IMR-90 (cell line): ENCODE results near the gene SHB. TPM values are rescaled to one million over a fixed set of nuclear protein-coding genes. Genes with fewer than 3 reads are reported as not detected.

ENCODE experiments used
- ATAC-seq: fragments of 200-7000 bp; cut with Tn5 transposase; 2 replicates; pipeline ENCODE4 v1.9.1; 2020; ENCODE audit warnings: low read depth, mild to moderate bottlenecking, moderate library complexity
- BruUV-seq: library from RNA; stranded (reverse); fragments of 400-500 nt; replicated peaks from 2 replicates; lab custom pipeline; 2021; lab: Mats Ljungman, UMichigan
- CTCF ChIA-PET: fragments of 300-600 bp; formaldehyde crosslinking; extraction: SDS; loops from one replicate; lab custom pipeline; 2021; ENCODE audit warnings: antibody characterized with exemption; lab: Yijun Ruan, JAX
- POLR2A ChIA-PET: fragments of 300-600 bp; sonication (Branson Sonifier 250); formaldehyde crosslinking; loops from one replicate; lab custom pipeline; 2022; ENCODE audit warnings: antibody characterized with exemption; ENCODE audit not compliant: unreplicated experiment; lab: Charles Lee
- DNase-seq: peaks from one replicate; pipeline ENCODE4 v3.0.0; 2013
- H2AFZ ChIP-seq: replicated peaks from 2 replicates; pipeline ENCODE3; 2013; ENCODE audit warnings: low read length, mild to moderate bottlenecking; ENCODE audit not compliant: poor library complexity
- H2AK5ac ChIP-seq: 2 replicates; pipeline ENCODE4 v1.6.1; 2013; ENCODE audit warnings: low read depth, low read length, inconsistent platforms
- H2AK9ac ChIP-seq: replicated peaks from 2 replicates; pipeline ENCODE3; 2013; ENCODE audit warnings: mild to moderate bottlenecking, low read depth, low read length, moderate library complexity; ENCODE audit not compliant: poor library complexity
- H2BK120ac ChIP-seq: 2 replicates; pipeline ENCODE4 v1.6.1; 2013; ENCODE audit warnings: low read depth, low read length, inconsistent platforms
- H2BK15ac ChIP-seq: 3 replicates; pipeline ENCODE4 v1.6.1; 2013; ENCODE audit warnings: low read depth, low read length, inconsistent platforms
- H2BK20ac ChIP-seq: 2 replicates; pipeline ENCODE4 v1.6.1; 2013; ENCODE audit warnings: low read depth, mild to moderate bottlenecking, inconsistent platforms, low read length, moderate library complexity
- H2BK5ac ChIP-seq: 2 replicates; pipeline ENCODE4 v1.6.1; 2013; ENCODE audit warnings: mild to moderate bottlenecking, low read depth, low read length, inconsistent platforms; ENCODE audit not compliant: poor library complexity, severe bottlenecking
- H3K14ac ChIP-seq: replicated peaks from 2 replicates; pipeline ENCODE4 v1.6.1; 2013; ENCODE audit warnings: low read depth, low read length, inconsistent platforms
- H3K18ac ChIP-seq: 2 replicates; pipeline ENCODE4 v1.6.1; 2013; ENCODE audit warnings: low read depth, low read length, control low read depth
- H3K23ac ChIP-seq: 2 replicates; pipeline ENCODE4 v1.6.1; 2013; ENCODE audit warnings: low read depth, low read length, inconsistent platforms
- H3K27ac ChIP-seq: 2 replicates; pipeline ENCODE4 v1.5.1; 2013; ENCODE audit warnings: mild to moderate bottlenecking, control low read depth, low read length; ENCODE audit not compliant: insufficient read depth
- H3K27me3 ChIP-seq: 2 replicates; pipeline ENCODE4 v1.6.1; 2013; ENCODE audit warnings: low read length; ENCODE audit not compliant: control insufficient read depth, insufficient read depth
- H3K36me3 ChIP-seq: 2 replicates; pipeline ENCODE4 v1.6.1; 2013; ENCODE audit warnings: low read length, mixed read lengths; ENCODE audit not compliant: control insufficient read depth, insufficient read depth
- H3K4ac ChIP-seq: 2 replicates; pipeline ENCODE4 v1.6.1; 2013; ENCODE audit warnings: low read depth, low read length, inconsistent platforms
- H3K4me1 ChIP-seq: 2 replicates; pipeline ENCODE4 v1.6.1; 2013; ENCODE audit warnings: low read length, mixed read lengths; ENCODE audit not compliant: control insufficient read depth, insufficient read depth
- H3K4me2 ChIP-seq: 2 replicates; pipeline ENCODE4 v1.6.1; 2013; ENCODE audit warnings: low read depth, mild to moderate bottlenecking, control low read depth, low read length, moderate library complexity
- H3K4me3 ChIP-seq: 2 replicates; pipeline ENCODE4 v1.5.1; 2013; ENCODE audit warnings: low read depth, mild to moderate bottlenecking, control low read depth, low read length, moderate library complexity; ENCODE audit not compliant: insufficient read depth
- H3K56ac ChIP-seq: 2 replicates; pipeline ENCODE4 v1.6.1; 2013; ENCODE audit warnings: low read length, inconsistent platforms; ENCODE audit not compliant: insufficient read depth; ENCODE audit errors: extremely low read depth
- H3K79me1 ChIP-seq, 2 experiments: 2 replicates each; pipeline ENCODE4 v1.6.1; 2013; ENCODE audit warnings: low read length in 2 of 2, inconsistent platforms in 1 of 2, low read depth in 1 of 2
- H3K9ac ChIP-seq: 2 replicates; pipeline ENCODE4 v1.6.1; 2013; ENCODE audit warnings: low read depth, low read length, control low read depth
- H3K9me1 ChIP-seq: 2 replicates; pipeline ENCODE4 v1.6.1; 2013; ENCODE audit warnings: low read length, inconsistent platforms; ENCODE audit not compliant: insufficient read depth
- H3K9me3 ChIP-seq: 2 replicates; pipeline ENCODE4 v1.6.1; 2013; ENCODE audit warnings: low read length; ENCODE audit not compliant: control insufficient read depth, insufficient read depth
- H4K20me1 ChIP-seq: 2 replicates; pipeline ENCODE4 v1.6.1; 2013; ENCODE audit warnings: low read length, inconsistent platforms; ENCODE audit not compliant: insufficient read depth
- H4K5ac ChIP-seq: 2 replicates; pipeline ENCODE4 v1.6.1; 2013; ENCODE audit warnings: mild to moderate bottlenecking, low read depth, low read length, control low read depth
- H4K8ac ChIP-seq, 2 experiments: 2 replicates each; pipeline ENCODE4 v1.6.1; 2013; ENCODE audit warnings: low read depth in 2 of 2, low read length in 2 of 2, control low read depth in 1 of 2, inconsistent platforms in 1 of 2
- H4K91ac ChIP-seq: 2 replicates; pipeline ENCODE4 v1.6.1; 2013; ENCODE audit warnings: low read depth, low read length, inconsistent platforms; ENCODE audit not compliant: insufficient read depth
- BHLHE40 ChIP-seq: fragments of 150-350 bp; IDR thresholded peaks from 2 replicates; pipeline ENCODE4 v1.6.1; 2016; ENCODE audit warnings: mild to moderate bottlenecking, low read depth, low read length
- CEBPB ChIP-seq: IDR thresholded peaks from 2 replicates; pipeline ENCODE4 v1.6.1; 2012; ENCODE audit warnings: low read depth, low read length, improper control_type of control experiment
- CHD1 ChIP-seq: IDR thresholded peaks from 2 replicates; pipeline ENCODE4 v1.6.1; 2012; ENCODE audit warnings: low read depth, low read length, improper control_type of control experiment
- CTCF ChIP-seq: conservative IDR thresholded peaks from 2 replicates; pipeline ENCODE4 v1.5.1; 2012; ENCODE audit warnings: mild to moderate bottlenecking, low read depth, low read length, improper control_type of control experiment
- ELK1 ChIP-seq: fragments of 150-350 bp; IDR thresholded peaks from 2 replicates; pipeline ENCODE4 v1.6.1; 2016; ENCODE audit warnings: low read depth, mild to moderate bottlenecking, low read length, moderate library complexity, borderline replicate concordance
- FOS ChIP-seq: fragments of 150-350 bp; IDR thresholded peaks from 2 replicates; pipeline ENCODE4 v1.6.1; 2016; ENCODE audit warnings: low read depth, low read length
- MAFK ChIP-seq: IDR thresholded peaks from 2 replicates; pipeline ENCODE4 v1.6.1; 2012; ENCODE audit warnings: low read depth, low read length, improper control_type of control experiment
- MAZ ChIP-seq: IDR thresholded peaks from 2 replicates; pipeline ENCODE4 v1.6.1; 2012; ENCODE audit warnings: low read depth, mild to moderate bottlenecking, low read length, improper control_type of control experiment, moderate library complexity, borderline replicate concordance
- MXI1 ChIP-seq: IDR thresholded peaks from 2 replicates; pipeline ENCODE4 v1.6.1; 2012; ENCODE audit warnings: low read depth, mild to moderate bottlenecking, low read length, moderate library complexity, borderline replicate concordance
- NFE2L2 ChIP-seq: fragments of 150-350 bp; IDR thresholded peaks from 2 replicates; pipeline ENCODE4 v1.6.1; 2016; ENCODE audit warnings: low read depth, mild to moderate bottlenecking, low read length
- POLR2A ChIP-seq: IDR thresholded peaks from 2 replicates; pipeline ENCODE4 v1.6.1; 2012; ENCODE audit warnings: mild to moderate bottlenecking, low read depth, low read length
- RAD21 ChIP-seq: IDR thresholded peaks from 2 replicates; pipeline ENCODE4 v1.6.1; 2012; ENCODE audit warnings: low read length, improper control_type of control experiment
- RCOR1 ChIP-seq: IDR thresholded peaks from 2 replicates; pipeline ENCODE4 v1.6.1; 2012; ENCODE audit warnings: mild to moderate bottlenecking, low read length, improper control_type of control experiment; ENCODE audit not compliant: insufficient replicate concordance
- RFX5 ChIP-seq: IDR thresholded peaks from 2 replicates; pipeline ENCODE4 v1.8.0; 2012; ENCODE audit warnings: low read depth, mild to moderate bottlenecking, low read length, moderate library complexity
- SMC3 ChIP-seq: fragments of 150-350 bp; IDR thresholded peaks from 2 replicates; pipeline ENCODE4 v1.6.1; 2016; ENCODE audit warnings: low read depth, mild to moderate bottlenecking, antibody characterized with exemption, low read length, moderate library complexity
- USF2 ChIP-seq: fragments of 150-350 bp; IDR thresholded peaks from 2 replicates; pipeline ENCODE4 v1.6.1; 2017; ENCODE audit warnings: mild to moderate bottlenecking, antibody characterized with exemption, low read length, low read depth
- WGBS, 2 experiments: methylation state at CpG; one replicate each; pipeline versions ENCODE4 v1.1.5 to v1.1.7; 2013; ENCODE audit warnings: missing lambda C conversion rate in 2 of 2; ENCODE audit not compliant: insufficient read length in 1 of 2; ENCODE audit errors: extremely low coverage in 2 of 2; 5-methylcytosine and 5-hydroxymethylcytosine counted together
- dilution Hi-C: fragments of 300-500 bp; cut with HindIII; formaldehyde crosslinking; loops from one replicate; pipeline ENCODE4 v1.14.3; 2018; ENCODE audit warnings: low sequenced_read_pairs; ENCODE audit not compliant: unreplicated experiment
- in situ Hi-C: fragments of 300-500 bp; cut with MboI; formaldehyde crosslinking; loops from 3 replicates; pipeline ENCODE4 v1.14.3; 2019; ENCODE audit warnings: low sequenced_read_pairs, inconsistent platforms, mixed read lengths
- intact Hi-C: fragments of 100-400 bp; cut with micrococcal nuclease; formaldehyde crosslinking; loops from 2 replicates; pipeline ENCODE4 v1.10.0; 2022
- polyA plus RNA-seq, 3 experiments: library from polyadenylated mRNA; depleted of rRNA; stranded (reverse); fragments of >200 nt; gene quantifications; 2 replicates each; pipeline ENCODE4 v1.2.3, GENCODE V29; 2012; ENCODE audit warnings: low replicate concordance in 1 of 3
- total RNA-seq: library from RNA; depleted of rRNA; stranded (reverse); fragments of >200 nt; gene quantifications from 2 replicates; pipeline ENCODE4 v1.2.3, GENCODE V29; 2012

SHB gene
- total and polyA plus RNA-seq, 2 of the 4 experiments (the other 2 are of a cell fraction), result 6.1 to 20.4 TPM

- no peak overlapping the region for H4K5ac ChIP-seq
- H3K27me3 ChIP-seq, result no peaks in the 10 kb centered on the region
- no peak overlapping the region; the same call in 1 of the 2 replicates for H3K18ac ChIP-seq
- H3K9me3 ChIP-seq, result no peaks in the 10 kb centered on the region
- DNase-seq, result no peak
- H2AK9ac ChIP-seq, result no peak overlapping the region
- 0 out of 2 replicates have a peak overlapping the region, but pooled peaks have one; percentile 10 for H3K27ac ChIP-seq
- POLR2A ChIA-PET, result no interaction called here
- no peak overlapping the region for H3K9ac ChIP-seq
- H3K9me1 ChIP-seq, result peaks cover 55% of the 10 kb centered on the region
- TF ChIP-seq CTCF, result no peak
- no peak for TF ChIP-seq MAFK
- no peak for TF ChIP-seq MXI1
- no peak for TF ChIP-seq RFX5
- no peak for TF ChIP-seq POLR2A
- TF ChIP-seq CEBPB, result no peak
- no peak for TF ChIP-seq RCOR1
- no peak for TF ChIP-seq RAD21
- TF ChIP-seq MAZ, result no peak
- no peak for TF ChIP-seq FOS
- no peak for TF ChIP-seq BHLHE40
- no peak for TF ChIP-seq SMC3
- TF ChIP-seq CHD1, result no peak
- TF ChIP-seq USF2, result no peak
- TF ChIP-seq ELK1, result no peak
- TF ChIP-seq NFE2L2, result no peak
- no peak overlapping the region; the same call in 1 of the 2 replicates for H3K14ac ChIP-seq
- H4K91ac ChIP-seq, result no peak overlapping the region; the same call in 1 of the 2 replicates
- ATAC-seq, result no peak
- no peak overlapping the region for H2BK120ac ChIP-seq
- intact Hi-C loops, result no loop called here
- CTCF ChIA-PET, result no interaction called here
- no peak overlapping the region for H2BK15ac ChIP-seq
- dilution Hi-C loops, result no loop called here
- no peak overlapping the region for H3K4ac ChIP-seq
- H3K36me3 ChIP-seq, result peaks cover 13% of the 10 kb centered on the region; the same call in 1 of the 2 replicates
- peaks cover 22% of the 10 kb centered on the region for H3K4me1 ChIP-seq
- no TSS peak for BruUV-seq
- H3K23ac ChIP-seq, result 0 out of 2 replicates have a peak overlapping the region, but pooled peaks have one; percentile 0
- H3K79me1 ChIP-seq, result peaks cover 52 to 97% of the 10 kb centered on the region in 2 experiments
- in situ Hi-C loops, result no loop called here
- no peak overlapping the region for H2BK20ac ChIP-seq
- no peak overlapping the region for H3K4me2 ChIP-seq
- no peak overlapping the region for H2BK5ac ChIP-seq
- H3K56ac ChIP-seq, result no peak overlapping the region
- no peak overlapping the region for H3K4me3 ChIP-seq
- peak overlapping the region; percentile 63 for H2AK5ac ChIP-seq
- no peak overlapping the region for H2AFZ ChIP-seq
- H4K20me1 ChIP-seq, result peaks cover 59% of the 10 kb centered on the region
- WGBS, 2 experiments, result 83% methylated on average over 4 of the region's 7 CpGs; no CpG with 5 or more reads in 1 of the 2 experiments
- H4K8ac ChIP-seq, result peak overlapping the region in 1 of 2 experiments; percentile 9; a peak in 1 of 4 replicates
These were observed 81.5 kb downstream of the SHB start for GRCh38 chr9:37987467-37987981.
